Superior temporal gyrus (tissue), 1 donor: Measurements from ENCODE around the gene TIRAP.
"Not testable (repeated sequence)": the region's sequence is repeated elsewhere in the genome, so short reads cannot be mapped to it uniquely, and the experiment has no call there.

ENCODE experiments used
- DNase-seq: peaks from one replicate; pipeline ENCODE4 v3.0.0-alpha.2; 2016; ENCODE audit errors: extremely low spot score

The TIRAP gene

DNA sequence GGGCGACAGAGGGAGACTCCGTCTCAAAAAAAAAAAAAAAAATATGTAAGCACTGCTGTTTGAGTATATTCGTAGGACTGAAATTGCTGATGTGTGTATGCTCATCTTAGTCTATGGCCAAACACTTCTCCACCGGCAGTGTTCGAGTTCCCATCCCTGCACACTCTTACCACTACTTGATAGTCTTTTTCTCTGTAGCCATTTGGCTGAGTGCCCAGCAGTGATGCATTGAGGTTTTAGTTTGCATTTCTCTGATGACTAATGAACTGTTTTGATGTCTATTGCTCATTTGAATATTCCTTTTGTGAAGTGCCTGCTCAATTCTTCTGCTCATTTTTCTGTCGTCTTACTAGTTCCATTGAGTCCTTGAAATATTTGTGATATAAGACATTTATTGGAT, 1.9 kb downstream of the TIRAP start:
- DNase-seq, result peak; percentile 67

DNA sequence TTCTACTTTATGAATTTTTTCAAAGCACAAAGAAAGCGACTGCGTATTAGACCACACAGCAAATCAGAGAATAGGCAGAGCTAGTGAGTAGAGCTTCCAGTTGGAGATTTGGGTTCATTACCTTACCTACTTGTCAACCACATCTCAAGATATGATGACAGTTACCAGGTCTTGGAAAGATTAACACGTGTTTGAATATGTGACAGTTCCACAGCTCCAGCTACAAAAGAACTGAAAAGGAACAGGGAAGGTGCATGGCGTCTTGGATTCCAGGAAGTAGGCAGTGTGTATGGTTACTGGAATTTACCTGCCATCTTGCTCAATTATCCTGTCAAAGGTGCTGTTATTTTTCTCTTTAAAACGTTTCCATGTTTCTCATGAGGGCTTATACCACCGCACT, 5.3 kb downstream of the TIRAP start:
- DNase-seq, result no peak

GRCh38 chr11:126290887-126291286, 8.0 kb downstream of the TIRAP start:
- DNase-seq, result no peak

DNA sequence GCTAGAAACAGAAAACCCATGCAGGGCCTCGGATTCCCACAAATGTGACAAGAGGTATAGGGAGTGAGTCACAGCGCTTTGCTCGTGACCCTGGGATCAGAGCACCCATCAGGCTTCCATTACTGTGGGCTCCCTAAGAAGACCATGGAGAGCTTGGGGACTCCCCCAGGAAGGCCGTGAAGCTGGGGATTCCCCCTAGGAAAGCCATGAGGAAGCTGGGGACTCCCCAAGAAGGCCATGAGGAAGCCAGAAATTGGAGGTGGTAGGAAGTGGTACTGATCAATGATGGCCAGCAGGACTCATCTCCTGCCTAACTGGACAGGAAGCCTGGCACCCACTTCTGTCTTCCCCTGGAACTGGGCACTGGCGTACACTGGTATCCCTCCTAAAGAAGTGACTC, 10.8 kb downstream of the TIRAP start:
- DNase-seq, result no peak

GRCh38 chr11:126297004-126297403, 14.1 kb downstream of the TIRAP start:
- no peak for DNase-seq

GRCh38 chr11:126303623-126304456, 20.9 kb downstream of the TIRAP start, which contains the start of gene DCPS:
DCPS (plus strand) TSS chr11:126304060; CDS start chr11:126304081, 21 bp downstream.
- DNase-seq, result peak; percentile 91

DNA sequence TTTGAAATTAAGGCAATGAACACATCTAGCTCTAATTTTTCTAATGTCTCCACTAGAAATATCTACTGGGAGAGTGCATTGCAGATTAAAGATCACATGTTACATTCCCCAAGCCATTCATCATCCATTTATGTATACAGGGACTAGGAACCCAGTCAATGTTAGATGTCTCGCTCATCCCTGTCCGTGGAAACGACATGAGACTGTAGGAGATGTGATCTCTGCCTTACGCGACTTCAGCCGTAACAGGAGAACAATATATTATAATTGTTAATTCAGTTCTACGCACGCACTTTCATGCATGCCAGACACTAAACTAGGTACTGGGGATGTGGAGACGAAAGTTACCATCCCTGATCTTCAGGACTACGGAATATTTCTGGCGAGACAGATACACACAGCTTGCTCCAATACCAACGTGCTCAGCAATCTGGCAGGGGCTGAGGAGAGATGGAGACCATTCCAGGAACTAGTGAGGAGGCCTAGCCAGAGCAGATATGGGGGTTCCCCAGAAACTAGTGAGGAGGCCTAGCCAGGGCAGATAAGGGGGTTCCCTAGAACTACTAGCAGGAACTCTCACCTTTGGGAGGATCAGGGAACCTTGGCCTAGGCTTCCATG, 21.7 kb downstream of the TIRAP start:
- DNase-seq, result no peak

DNA sequence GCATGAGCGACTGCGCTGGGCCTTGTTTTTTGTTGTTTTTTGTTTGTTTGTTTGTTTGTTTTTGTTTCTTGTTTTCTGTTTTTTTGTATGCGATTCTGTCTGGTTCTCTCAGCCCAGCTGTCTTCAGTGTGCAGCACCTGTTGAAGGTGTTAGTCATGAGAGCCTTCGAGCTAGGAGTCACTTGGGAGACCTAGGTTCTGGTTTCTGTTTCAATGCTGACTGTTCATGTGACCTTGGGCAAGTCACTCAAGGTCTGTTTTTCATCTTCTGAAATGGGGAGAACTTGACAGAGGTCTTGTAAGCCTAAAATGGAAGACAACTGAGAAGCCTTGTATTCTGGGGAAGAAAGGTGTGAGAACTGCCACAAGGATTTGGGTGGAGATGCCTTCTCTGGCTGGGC, 22.8 kb downstream of the TIRAP start:
- DNase-seq, result no peak

DNA sequence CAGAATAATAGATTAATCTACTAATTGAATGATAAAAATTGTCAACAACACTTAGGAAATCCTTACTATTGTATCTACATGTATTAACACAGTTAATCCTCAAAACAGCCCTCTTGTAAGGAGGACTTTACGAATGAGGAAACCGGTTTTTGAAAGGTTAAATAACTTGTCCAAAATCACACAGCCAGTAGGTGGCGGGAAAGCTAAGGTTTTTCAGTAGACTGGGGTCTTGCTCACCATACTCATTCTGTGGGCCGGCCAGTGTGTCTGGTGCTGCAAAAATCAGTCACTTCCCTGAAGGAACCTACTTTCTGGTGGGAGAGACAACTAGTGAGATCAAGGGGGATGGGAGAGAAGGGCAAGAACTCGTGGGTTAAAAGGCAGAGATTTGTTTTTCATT, 24.8 kb downstream of the TIRAP start:
- DNase-seq, result peak; percentile 71

DNA sequence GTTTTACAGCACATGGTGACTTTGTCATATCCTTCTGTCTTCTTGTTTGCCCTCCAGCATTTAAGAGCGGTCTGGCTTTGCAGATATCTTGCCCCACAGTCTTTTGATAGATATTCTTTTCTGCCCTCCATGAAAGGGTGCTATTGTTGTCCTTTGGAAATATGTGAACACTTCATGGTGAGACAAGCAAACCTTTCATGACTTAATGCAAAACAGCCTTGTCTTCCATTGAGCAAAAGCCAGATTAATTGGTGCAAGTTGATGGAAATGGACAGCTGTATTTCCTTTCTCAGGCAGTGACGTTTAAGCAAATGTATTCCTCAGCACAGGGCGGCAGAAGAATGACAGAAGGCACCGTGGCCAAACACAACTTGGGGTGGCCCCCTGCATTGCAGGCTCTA, 25.4 kb downstream of the TIRAP start:
- DNase-seq, result peak; percentile 76

GRCh38 chr11:126308771-126309170, 25.9 kb downstream of the TIRAP start:
- DNase-seq, result not testable (repeated sequence)

- DNase-seq, result peak; percentile 93
Observed at GRCh38 chr11:126310200-126310991, 27.5 kb downstream of the TIRAP start.

DNA sequence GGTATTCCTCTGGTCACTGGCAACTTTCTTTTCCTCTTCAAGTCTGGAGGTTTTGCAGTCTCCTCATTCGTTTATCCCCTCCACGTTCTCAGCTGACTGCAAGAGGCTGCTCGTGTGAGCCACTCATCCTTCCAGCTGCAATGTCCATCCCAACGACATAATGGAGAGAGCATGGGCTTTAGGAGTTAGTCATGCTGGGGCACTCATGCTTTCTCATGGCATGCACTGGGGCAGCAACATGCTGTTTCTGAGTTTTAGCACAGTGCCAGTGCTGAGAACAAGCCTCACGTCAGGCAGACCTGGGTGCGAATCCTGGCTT, 28.1 kb downstream of the TIRAP start:
- DNase-seq, result no peak

DNA sequence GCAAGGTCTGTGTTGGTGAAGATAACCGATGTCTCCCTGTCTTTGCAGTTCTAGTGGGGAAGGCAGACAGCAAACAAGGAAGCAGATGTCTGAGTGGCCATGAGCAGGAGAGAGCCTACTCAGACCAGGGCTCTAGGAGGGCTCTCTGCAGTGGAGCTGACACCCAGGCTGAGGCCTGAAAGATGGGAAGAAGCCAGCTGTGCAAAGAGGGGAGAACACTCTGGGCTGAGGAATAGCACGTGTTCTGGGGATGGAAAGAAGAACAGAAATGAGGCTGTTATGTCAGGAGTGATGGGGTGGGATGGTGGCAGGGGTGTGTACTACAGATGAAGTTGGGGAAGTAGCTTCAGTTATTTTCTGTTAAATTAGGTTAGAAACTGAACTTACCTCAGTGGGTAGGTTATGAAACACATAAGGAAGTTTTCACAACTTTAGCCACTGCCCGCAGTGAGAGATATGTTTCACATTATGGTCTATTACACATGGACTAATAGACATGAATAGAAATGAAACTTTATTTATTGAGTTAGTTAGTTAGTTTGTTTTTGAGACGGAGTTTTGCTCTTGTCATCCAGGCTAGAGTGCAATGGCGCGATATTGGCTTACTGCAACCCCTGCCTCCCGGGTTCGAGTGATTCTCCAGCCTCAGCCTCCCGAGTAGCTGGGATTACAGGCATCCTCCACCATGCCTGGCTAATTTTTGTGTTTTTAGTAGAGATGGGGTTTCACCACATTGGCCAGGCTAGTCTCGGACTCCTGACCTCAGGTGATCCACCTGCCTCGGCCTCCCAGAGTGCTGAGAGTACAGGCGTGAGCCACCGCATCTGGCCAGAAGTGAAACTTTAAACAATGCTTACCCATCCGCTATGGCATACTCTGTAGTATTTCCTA, 28.8 kb downstream of the TIRAP start:
- no peak for DNase-seq

GRCh38 chr11:126312961-126313360, 30.1 kb downstream of the TIRAP start:
- no peak for DNase-seq

DNA sequence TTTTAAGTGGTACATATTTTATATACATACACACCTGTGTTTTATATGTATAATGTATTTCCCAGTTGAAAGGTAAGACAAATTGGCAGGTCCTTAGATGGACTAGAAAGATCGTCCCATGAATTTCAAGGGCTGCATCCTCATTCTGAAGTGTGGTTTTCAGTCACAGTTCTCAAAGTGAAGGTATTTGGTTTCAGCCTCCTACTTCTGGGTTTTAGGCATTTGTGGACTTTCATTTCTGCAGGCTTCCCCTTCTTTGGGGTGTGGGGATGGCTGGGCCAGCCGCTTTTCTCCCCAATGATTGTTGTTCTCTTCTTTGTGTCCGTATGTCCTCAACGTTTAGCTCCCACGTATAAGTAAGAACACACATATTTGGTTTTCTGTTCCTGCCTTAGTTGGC, 30.9 kb downstream of the TIRAP start:
- DNase-seq, result no peak

DNA sequence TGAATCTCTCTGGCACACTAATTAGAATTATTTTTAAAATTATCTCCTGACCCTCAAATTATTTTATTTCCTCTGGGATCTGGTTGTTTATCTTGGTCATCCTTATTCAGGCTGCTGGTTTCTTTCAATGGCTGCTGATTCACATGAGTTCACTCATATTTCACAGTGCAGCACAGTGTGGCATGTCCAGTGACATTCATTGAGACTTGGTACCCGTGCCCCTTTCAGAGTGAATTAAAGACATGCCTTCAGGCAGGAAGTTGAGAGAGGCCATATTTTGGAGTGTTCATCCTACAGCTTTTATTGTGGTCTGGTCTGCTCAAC, 34.5 kb downstream of the TIRAP start:
- DNase-seq, result no peak

- peak; percentile 36 for DNase-seq
Observed at GRCh38 chr11:126317756-126318573, 35.1 kb downstream of the TIRAP start.

- peak; percentile 53 for DNase-seq
Observed at GRCh38 chr11:126318574-126319373, 35.9 kb downstream of the TIRAP start.

DNA sequence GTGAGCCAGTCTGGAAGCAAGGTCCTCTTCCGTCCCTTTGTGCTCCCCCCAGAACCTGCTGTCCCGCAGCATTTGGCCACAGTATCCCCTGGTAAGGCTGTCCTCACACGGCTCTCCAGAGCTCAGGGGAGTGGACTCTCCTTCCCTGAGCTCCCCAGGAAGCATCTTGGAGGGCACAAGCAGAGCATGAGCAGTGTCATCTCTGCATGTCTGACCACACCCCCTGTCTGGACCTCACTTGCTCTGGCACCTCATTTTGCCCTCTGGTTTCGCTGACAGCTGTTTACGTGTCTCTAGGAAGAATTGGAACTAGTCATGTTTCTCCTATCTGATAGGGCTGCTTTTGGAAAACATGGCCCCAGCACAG, 36.5 kb downstream of the TIRAP start:
- no peak for DNase-seq
